Fibroblast of lung (primary cell): Measurements from ENCODE around the gene SUCO. TPM values are rescaled to one million over a fixed set of nuclear protein-coding genes. Genes with fewer than 3 reads are reported as not detected.

ENCODE experiments used
- DNase-seq, 2 donors: peaks; one replicate each; pipeline versions ENCODE4 v3.0.0 to v3.0.0-alpha.2; 2010; ENCODE audit warnings: low read depth in 2 of 2
- H2AFZ ChIP-seq: 2 replicates; pipeline ENCODE4 v1.5.1; 2012; ENCODE audit warnings: low read length, control low read depth, inconsistent platforms
- H3K27ac ChIP-seq: 2 replicates; pipeline ENCODE4 v1.5.1; 2011; ENCODE audit warnings: low read length, control low read depth; ENCODE audit not compliant: insufficient read depth
- H3K27me3 ChIP-seq: 2 replicates; pipeline ENCODE4 v1.5.1; 2011; ENCODE audit warnings: mild to moderate bottlenecking, low read length; ENCODE audit not compliant: control insufficient read depth, insufficient read depth
- H3K36me3 ChIP-seq: 2 replicates; pipeline ENCODE4 v1.5.1; 2011; ENCODE audit warnings: low read length; ENCODE audit not compliant: control insufficient read depth, insufficient read depth
- H3K4me1 ChIP-seq: 2 replicates; pipeline ENCODE4 v1.5.1; 2011; ENCODE audit warnings: low read length; ENCODE audit not compliant: control insufficient read depth, insufficient read depth; ENCODE audit errors: extremely low read depth
- H3K4me2 ChIP-seq: 2 replicates; pipeline ENCODE4 v1.5.1; 2011; ENCODE audit warnings: low read length, control low read depth; ENCODE audit not compliant: insufficient read depth; ENCODE audit errors: extremely low read depth
- H3K4me3 ChIP-seq, 4 experiments: fragments of 200-600 bp in 1 of 4; sonication (generic) in 1 of 4; replicated peaks in 1 of 4; 2 replicates each; pipeline ENCODE4 v1.5.1; 2011 to 2016; ENCODE audit warnings: low read length in 4 of 4, low read depth in 3 of 4, mild to moderate bottlenecking in 3 of 4, control low read depth in 2 of 4, inconsistent platforms in 1 of 4, mixed read lengths in 1 of 4; ENCODE audit not compliant: insufficient read depth in 1 of 4; ENCODE audit errors: control extremely low read depth in 1 of 4
- H3K79me2 ChIP-seq: 2 replicates; pipeline ENCODE4 v1.5.1; 2012; ENCODE audit warnings: mild to moderate bottlenecking, low read length, inconsistent platforms; ENCODE audit not compliant: control insufficient read depth, insufficient read depth
- H3K9ac ChIP-seq: 2 replicates; pipeline ENCODE4 v1.5.1; 2011; ENCODE audit warnings: mild to moderate bottlenecking, low read length, control low read depth; ENCODE audit not compliant: insufficient read depth
- H3K9me3 ChIP-seq: 2 replicates; pipeline ENCODE4 v1.5.1; 2012; ENCODE audit warnings: low read depth, low read length; ENCODE audit not compliant: control insufficient read depth, insufficient read depth
- H4K20me1 ChIP-seq: 2 replicates; pipeline ENCODE4 v1.5.1; 2011; ENCODE audit warnings: low read length; ENCODE audit not compliant: control insufficient read depth, insufficient read depth; ENCODE audit errors: extremely low read depth
- EZH2 ChIP-seq: IDR thresholded peaks from 2 replicates; pipeline ENCODE4 v1.5.1; 2012; ENCODE audit warnings: low read length, control low read depth, mild to moderate bottlenecking; ENCODE audit errors: missing control alignments
- polyA plus RNA-seq, 2 donors: library from polyadenylated mRNA; depleted of rRNA in 1 of 2; stranded (reverse) in 1 of 2; unstranded in 1 of 2; fragments of >200 nt; gene quantifications; 2 replicates each; pipeline ENCODE4 v1.2.1, GENCODE V29; 2011 to 2012; ENCODE audit warnings: missing spikeins in 1 of 2
- total RNA-seq: library from RNA; depleted of rRNA; stranded (reverse); fragments of >200 nt; gene quantifications from 2 replicates; pipeline ENCODE4 v1.2.1, GENCODE V29; 2014
- TF ChIP-seq, protein P1 (sequence below), 2 donors: IDR thresholded peaks in 1 of 2; conservative IDR thresholded peaks in 1 of 2; 1 replicate in 1 of 2; 2 replicates in 1 of 2; pipeline ENCODE4 v1.5.1; 2011 to 2012; ENCODE audit warnings: low read length in 2 of 2, control low read depth in 1 of 2, inconsistent platforms in 1 of 2, low read depth in 1 of 2, mild to moderate bottlenecking in 1 of 2

Gene SUCO
- total and polyA plus RNA-seq, 2 donors (not counting 1 experiment from before 2014, with no cell fraction given): 20.4 to 25.8 TPM

GRCh38 chr1:172537827-172538391 is 5.0 kb downstream of the SUCO start:
- Histone ChIP-seq H3K27me3 (no peaks in the 10 kb centered on the region), H4K20me1 (no peaks in the 10 kb centered on the region), H3K9me3 (no peaks in the 10 kb centered on the region), H3K4me2 (no peak overlapping the region), H3K4me3 (no peak overlapping the region), H3K27ac (no peak overlapping the region), H3K79me2 (peaks cover 92% of the 10 kb centered on the region), H3K36me3 (no peaks in the 10 kb centered on the region), H3K4me1 (no peaks in the 10 kb centered on the region), H3K9ac (no peak overlapping the region), H2AFZ (no peak overlapping the region)
- DNase-seq: peak in 1 of 2 donors; percentile 75
- TF ChIP-seq, protein P1, sequence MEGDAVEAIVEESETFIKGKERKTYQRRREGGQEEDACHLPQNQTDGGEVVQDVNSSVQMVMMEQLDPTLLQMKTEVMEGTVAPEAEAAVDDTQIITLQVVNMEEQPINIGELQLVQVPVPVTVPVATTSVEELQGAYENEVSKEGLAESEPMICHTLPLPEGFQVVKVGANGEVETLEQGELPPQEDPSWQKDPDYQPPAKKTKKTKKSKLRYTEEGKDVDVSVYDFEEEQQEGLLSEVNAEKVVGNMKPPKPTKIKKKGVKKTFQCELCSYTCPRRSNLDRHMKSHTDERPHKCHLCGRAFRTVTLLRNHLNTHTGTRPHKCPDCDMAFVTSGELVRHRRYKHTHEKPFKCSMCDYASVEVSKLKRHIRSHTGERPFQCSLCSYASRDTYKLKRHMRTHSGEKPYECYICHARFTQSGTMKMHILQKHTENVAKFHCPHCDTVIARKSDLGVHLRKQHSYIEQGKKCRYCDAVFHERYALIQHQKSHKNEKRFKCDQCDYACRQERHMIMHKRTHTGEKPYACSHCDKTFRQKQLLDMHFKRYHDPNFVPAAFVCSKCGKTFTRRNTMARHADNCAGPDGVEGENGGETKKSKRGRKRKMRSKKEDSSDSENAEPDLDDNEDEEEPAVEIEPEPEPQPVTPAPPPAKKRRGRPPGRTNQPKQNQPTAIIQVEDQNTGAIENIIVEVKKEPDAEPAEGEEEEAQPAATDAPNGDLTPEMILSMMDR (conservative IDR thresholded peaks at IDR 0.05 in 1 of 2, IDR thresholded peaks at IDR 0.05 in 1 of 2; ENCODE audit: low read depth in 1 of 2, low read length in 2 of 2): no peak
- TF ChIP-seq EZH2: no peak

GRCh38 chr1:172540635-172541034 is 7.7 kb downstream of the SUCO start:
- H4K20me1 ChIP-seq: peaks cover 1% of the 10 kb centered on the region
- H3K9ac ChIP-seq: no peak overlapping the region
- H3K27ac ChIP-seq: no peak overlapping the region
- H3K79me2 ChIP-seq: peaks cover 91% of the 10 kb centered on the region
- H2AFZ ChIP-seq: no peak overlapping the region
- no peaks in the 10 kb centered on the region for H3K36me3 ChIP-seq
- no peak overlapping the region for H3K4me3 ChIP-seq
- no peaks in the 10 kb centered on the region for H3K4me1 ChIP-seq
- H3K9me3 ChIP-seq: no peaks in the 10 kb centered on the region
- H3K27me3 ChIP-seq: no peaks in the 10 kb centered on the region
- H3K4me2 ChIP-seq: no peak overlapping the region
- TF ChIP-seq, protein P1 (conservative IDR thresholded peaks at IDR 0.05 in 1 of 2, IDR thresholded peaks at IDR 0.05 in 1 of 2; ENCODE audit: low read depth in 1 of 2, low read length in 2 of 2): no peak
- TF ChIP-seq EZH2: no peak
- no peak for DNase-seq

- Histone ChIP-seq H3K27ac (no peak overlapping the region), H3K27me3 (no peaks in the 10 kb centered on the region), H3K79me2 (peaks cover 76% of the 10 kb centered on the region), H3K36me3 (no peaks in the 10 kb centered on the region), H4K20me1 (peaks cover 1% of the 10 kb centered on the region), H3K9ac (no peak overlapping the region), H3K9me3 (no peaks in the 10 kb centered on the region), H3K4me2 (no peak overlapping the region), H2AFZ (no peak overlapping the region), H3K4me3 (no peak overlapping the region), H3K4me1 (no peaks in the 10 kb centered on the region)
- no peak for TF ChIP-seq EZH2
- TF ChIP-seq, protein P1 (conservative IDR thresholded peaks at IDR 0.05 in 1 of 2, IDR thresholded peaks at IDR 0.05 in 1 of 2; ENCODE audit: low read depth in 1 of 2, low read length in 2 of 2): no peak
- DNase-seq: no peak
These were observed 11.6 kb downstream of the SUCO start for GRCh38 chr1:172544481-172545104.
